SU-DHL-6 (cell line): ENCODE measurements around the gene CMTR1.

ENCODE experiments used
- H2AFZ ChIP-seq: fragments of 200-600 bp; sonication (generic); 2 replicates; pipeline ENCODE4 v1.6.1; 2014; ENCODE audit warnings: low read depth, mild to moderate bottlenecking, moderate library complexity, mixed read lengths, antibody characterized with exemption, low read length; ENCODE audit not compliant: severe bottlenecking
- H3F3A ChIP-seq: fragments of 200-600 bp; shearing (Covaris generic); 2 replicates; pipeline ENCODE4 v1.6.0; 2016; ENCODE audit warnings: antibody characterized with exemption, mild to moderate bottlenecking; ENCODE audit not compliant: insufficient read depth
- H3K27ac ChIP-seq: fragments of 200-600 bp; sonication (generic); 2 replicates; pipeline ENCODE4 v1.5.1; 2016; ENCODE audit warnings: low read depth, mild to moderate bottlenecking, low read length, moderate library complexity, mixed read lengths
- H3K27me3 ChIP-seq: fragments of 200-600 bp; sonication (generic), shearing (Covaris generic); 2 replicates; pipeline ENCODE4 v1.6.0; 2014; ENCODE audit warnings: mild to moderate bottlenecking, low read length
- H3K36me3 ChIP-seq: fragments of 200-600 bp; sonication (generic); 2 replicates; pipeline ENCODE4 v1.6.1; 2014; ENCODE audit warnings: mild to moderate bottlenecking, low read length, mixed read lengths
- H3K4me2 ChIP-seq: fragments of 300-600, 200-600 bp; shearing (Covaris generic), sonication (generic); 2 replicates; pipeline ENCODE4 v1.6.0; 2014; ENCODE audit warnings: low read length, low read depth, mild to moderate bottlenecking; ENCODE audit not compliant: poor library complexity, severe bottlenecking
- H3K4me3 ChIP-seq: fragments of 200-600 bp; sonication (generic); 2 replicates; pipeline ENCODE4 v1.5.1; 2014; ENCODE audit warnings: antibody characterized with exemption, low read length, mild to moderate bottlenecking, mixed read lengths; ENCODE audit not compliant: insufficient read depth, poor library complexity, severe bottlenecking
- H3K79me2 ChIP-seq: fragments of 200-600 bp; sonication (generic); 2 replicates; pipeline ENCODE4 v1.6.1; 2014; ENCODE audit warnings: mild to moderate bottlenecking, low read length, moderate library complexity; ENCODE audit not compliant: insufficient read depth
- H3K9ac ChIP-seq: fragments of 200-600 bp; sonication (generic); 2 replicates; pipeline ENCODE4 v1.7.0; 2014; ENCODE audit warnings: mild to moderate bottlenecking, low read length
- H3K9me2 ChIP-seq: fragments of 200-600 bp; sonication (generic); replicated peaks from 2 replicates; pipeline ENCODE4 v1.6.1; 2014; ENCODE audit warnings: low read length; ENCODE audit not compliant: insufficient read depth
- H3K9me3 ChIP-seq: fragments of 200-600 bp; sonication (generic); 2 replicates; pipeline ENCODE4 v1.6.1; 2014; ENCODE audit warnings: low read length, mixed read lengths; ENCODE audit not compliant: insufficient read depth
- H4K20me1 ChIP-seq: fragments of 200-600 bp; sonication (generic); 2 replicates; pipeline ENCODE4 v1.6.1; 2014; ENCODE audit warnings: low read depth, mild to moderate bottlenecking, antibody characterized with exemption, low read length, moderate library complexity, mixed read lengths
- EZH2phosphoT487 ChIP-seq: fragments of 200-600 bp; sonication (generic), shearing (Covaris generic); conservative IDR thresholded peaks from 2 replicates; pipeline ENCODE4 v1.6.1; 2018; ENCODE audit warnings: mild to moderate bottlenecking, antibody characterized with exemption, low read length, moderate library complexity, mixed read lengths
- TF ChIP-seq, protein P1 (sequence below): fragments of 200-600 bp; sonication (generic); IDR thresholded peaks from one replicate; pipeline ENCODE4 v1.5.1; 2017; ENCODE audit warnings: antibody characterized with exemption, mild to moderate bottlenecking, low read length, moderate library complexity; ENCODE audit not compliant: insufficient read depth, poor library complexity, severe bottlenecking

CMTR1 gene

DNA sequence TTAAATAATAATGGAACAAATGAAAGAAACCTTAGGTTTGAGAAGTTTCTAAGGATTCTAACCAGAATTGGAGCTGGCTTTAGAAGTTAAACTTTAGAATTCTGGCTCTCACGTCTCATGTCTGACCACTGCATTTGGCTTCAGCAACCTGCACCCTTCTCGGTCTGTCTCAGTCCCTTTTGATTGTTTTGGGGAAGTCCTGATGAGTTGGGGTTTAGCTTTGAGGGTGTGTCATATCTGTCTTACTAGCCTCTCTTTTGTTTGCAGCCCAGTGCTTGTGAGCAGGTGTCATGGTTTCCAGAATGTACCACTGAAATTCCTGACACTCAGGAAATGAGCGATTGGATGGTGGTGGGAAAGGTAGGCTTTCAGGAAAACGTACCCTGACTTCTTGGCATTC is 17.0 kb downstream of the CMTR1 start:
- H2AFZ ChIP-seq, result no peak overlapping the region
- no peaks in the 10 kb centered on the region for H3K9me2 ChIP-seq
- H3K9ac ChIP-seq, result no peak overlapping the region
- no peak for TF ChIP-seq EZH2phosphoT487
- TF ChIP-seq, protein P1, sequence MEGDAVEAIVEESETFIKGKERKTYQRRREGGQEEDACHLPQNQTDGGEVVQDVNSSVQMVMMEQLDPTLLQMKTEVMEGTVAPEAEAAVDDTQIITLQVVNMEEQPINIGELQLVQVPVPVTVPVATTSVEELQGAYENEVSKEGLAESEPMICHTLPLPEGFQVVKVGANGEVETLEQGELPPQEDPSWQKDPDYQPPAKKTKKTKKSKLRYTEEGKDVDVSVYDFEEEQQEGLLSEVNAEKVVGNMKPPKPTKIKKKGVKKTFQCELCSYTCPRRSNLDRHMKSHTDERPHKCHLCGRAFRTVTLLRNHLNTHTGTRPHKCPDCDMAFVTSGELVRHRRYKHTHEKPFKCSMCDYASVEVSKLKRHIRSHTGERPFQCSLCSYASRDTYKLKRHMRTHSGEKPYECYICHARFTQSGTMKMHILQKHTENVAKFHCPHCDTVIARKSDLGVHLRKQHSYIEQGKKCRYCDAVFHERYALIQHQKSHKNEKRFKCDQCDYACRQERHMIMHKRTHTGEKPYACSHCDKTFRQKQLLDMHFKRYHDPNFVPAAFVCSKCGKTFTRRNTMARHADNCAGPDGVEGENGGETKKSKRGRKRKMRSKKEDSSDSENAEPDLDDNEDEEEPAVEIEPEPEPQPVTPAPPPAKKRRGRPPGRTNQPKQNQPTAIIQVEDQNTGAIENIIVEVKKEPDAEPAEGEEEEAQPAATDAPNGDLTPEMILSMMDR, result no peak
- no peaks in the 10 kb centered on the region for H3K79me2 ChIP-seq
- no peaks in the 10 kb centered on the region for H4K20me1 ChIP-seq
- no peaks in the 10 kb centered on the region for H3K27me3 ChIP-seq
- no peak overlapping the region for H3K4me2 ChIP-seq
- H3K9me3 ChIP-seq, result no peaks in the 10 kb centered on the region
- no peaks in the 10 kb centered on the region for H3F3A ChIP-seq
- H3K27ac ChIP-seq, result no peak overlapping the region
- H3K4me3 ChIP-seq, result no peak overlapping the region
- H3K36me3 ChIP-seq, result peaks cover 10% of the 10 kb centered on the region; the same call in 1 of the 2 replicates

DNA sequence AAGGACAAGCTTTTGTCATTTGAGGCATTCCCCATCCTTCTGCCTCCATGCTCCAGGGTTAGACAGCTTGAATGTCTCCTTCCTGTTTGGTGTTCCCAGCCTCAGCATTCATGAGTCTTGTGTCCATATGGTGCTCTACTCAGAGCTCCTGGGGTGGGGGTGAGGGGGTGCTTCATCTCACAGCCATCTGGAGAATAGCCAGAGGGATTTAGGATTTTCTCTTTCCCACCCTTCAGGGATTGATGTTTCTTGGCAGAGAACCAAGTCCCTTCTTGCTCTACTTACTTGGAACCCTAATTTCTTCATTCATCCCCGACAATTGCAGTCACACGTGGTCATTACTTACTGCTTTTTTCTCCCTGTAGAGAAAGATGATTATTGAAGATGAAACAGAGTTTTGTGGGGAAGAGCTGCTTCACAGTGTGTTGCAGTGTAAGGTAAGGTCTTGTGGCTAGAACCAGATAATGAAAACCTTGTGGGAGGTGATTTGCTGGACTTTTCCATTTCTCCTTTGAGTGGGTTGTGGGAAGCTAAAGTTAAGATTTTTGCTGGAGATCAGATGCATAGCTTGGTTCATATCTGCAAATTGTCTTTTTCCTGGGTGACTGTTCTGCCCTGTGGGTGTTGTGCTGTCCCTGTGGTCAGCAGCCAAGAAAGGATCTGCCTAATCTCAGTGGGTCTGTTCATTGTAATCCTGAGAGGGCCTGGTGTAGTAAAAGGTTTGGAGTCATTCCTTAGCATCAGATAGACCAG is 18.6 kb downstream of the CMTR1 start:
- no peak overlapping the region for H3K27ac ChIP-seq

DNA sequence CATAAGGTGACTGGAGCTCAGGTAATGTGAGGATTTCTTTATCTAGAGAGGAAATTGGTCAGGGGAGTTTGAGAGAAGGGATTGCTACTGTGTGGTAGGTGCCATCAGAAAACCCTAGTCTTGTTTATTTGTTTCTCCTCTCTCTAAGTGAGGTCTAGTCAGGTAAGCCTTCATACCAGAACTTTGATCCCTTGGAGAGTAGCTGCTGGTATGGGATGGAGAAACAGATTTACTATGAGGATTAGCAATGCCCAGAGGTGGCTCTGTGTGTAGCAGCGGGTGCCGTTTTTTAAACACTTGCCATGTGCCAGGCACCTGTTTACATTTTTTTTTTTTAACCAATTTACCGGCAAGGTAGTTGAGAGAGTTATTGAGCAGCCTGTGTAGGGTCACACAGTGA is 19.5 kb downstream of the CMTR1 start:
- Histone ChIP-seq H3K9me2 (no peaks in the 10 kb centered on the region), H4K20me1 (no peaks in the 10 kb centered on the region)
- no peak for TF ChIP-seq EZH2phosphoT487
- TF ChIP-seq, protein P1, result no peak

More for the DNA sequence above, 18.6 kb downstream of the CMTR1 start:
- H3K9ac ChIP-seq, result no peak overlapping the region
- H3F3A ChIP-seq, result no peaks in the 10 kb centered on the region
- no peak overlapping the region for H3K4me2 ChIP-seq
- H2AFZ ChIP-seq, result no peak overlapping the region
- no peaks in the 10 kb centered on the region for H3K9me2 ChIP-seq
- H3K79me2 ChIP-seq, result no peaks in the 10 kb centered on the region
- TF ChIP-seq, protein P1, result no peak
- no peak for TF ChIP-seq EZH2phosphoT487
- H3K4me3 ChIP-seq, result no peak overlapping the region
- H3K27me3 ChIP-seq, result no peaks in the 10 kb centered on the region
- no peaks in the 10 kb centered on the region for H4K20me1 ChIP-seq
- no peaks in the 10 kb centered on the region for H3K36me3 ChIP-seq
- no peaks in the 10 kb centered on the region for H3K9me3 ChIP-seq

More for the DNA sequence above, 19.5 kb downstream of the CMTR1 start:
- no peak overlapping the region for H3K9ac ChIP-seq
- H3K27ac ChIP-seq, result no peak overlapping the region
- no peaks in the 10 kb centered on the region for H3K27me3 ChIP-seq
- no peaks in the 10 kb centered on the region for H3K9me3 ChIP-seq
- no peaks in the 10 kb centered on the region for H3F3A ChIP-seq
- no peaks in the 10 kb centered on the region for H3K79me2 ChIP-seq
- no peak overlapping the region for H2AFZ ChIP-seq
- H3K36me3 ChIP-seq, result no peaks in the 10 kb centered on the region
- no peak overlapping the region for H3K4me3 ChIP-seq
- H3K4me2 ChIP-seq, result no peak overlapping the region
